GM12865 (cell line): ENCODE measurements around the gene DDB1.

Experiments used
- DNase-seq: peaks from one replicate; pipeline ENCODE4 v3.0.0; 2010; ENCODE audit warnings: low read depth
- H3K4me3 ChIP-seq: 2 replicates; pipeline ENCODE4 v1.5.1; 2011; ENCODE audit warnings: mild to moderate bottlenecking, low read depth, low read length, control low read depth
- CTCF ChIP-seq: IDR thresholded peaks from 2 replicates; pipeline ENCODE4 v1.5.1; 2011; ENCODE audit warnings: low read length, control low read depth, low read depth, inconsistent platforms; ENCODE audit not compliant: insufficient read depth; ENCODE audit errors: missing control alignments

DDB1 gene

GRCh38 chr11:61268588-61269250 lies 64.2 kb downstream of the DDB1 start:
- no peak overlapping the region for H3K4me3 ChIP-seq
- TF ChIP-seq CTCF = no peak

GRCh38 chr11:61267437-61267841 lies 65.5 kb downstream of the DDB1 start:
- no peak overlapping the region for H3K4me3 ChIP-seq
- no peak for DNase-seq
- TF ChIP-seq CTCF = no peak

More at GRCh38 chr11:61268588-61269250, 64.2 kb downstream of the DDB1 start:
- DNase-seq = no peak

- no peak for TF ChIP-seq CTCF
- no peak for DNase-seq
- no peak overlapping the region for H3K4me3 ChIP-seq
Measured at GRCh38 chr11:61266602-61267001, 66.3 kb downstream of the DDB1 start.

- H3K4me3 ChIP-seq = no peak overlapping the region
- no peak for TF ChIP-seq CTCF
- no peak for DNase-seq
Measured at GRCh38 chr11:61265357-61265756, 67.5 kb downstream of the DDB1 start.

- DNase-seq = no peak
- no peak overlapping the region for H3K4me3 ChIP-seq
- no peak for TF ChIP-seq CTCF
Measured at GRCh38 chr11:61264795-61265194, 68.1 kb downstream of the DDB1 start.

GRCh38 chr11:61264371-61264770 lies 68.5 kb downstream of the DDB1 start:
- H3K4me3 ChIP-seq = no peak overlapping the region
- TF ChIP-seq CTCF = no peak
- DNase-seq = no peak

GRCh38 chr11:61259363-61259762 lies 73.5 kb downstream of the DDB1 start:
- no peak overlapping the region for H3K4me3 ChIP-seq
- TF ChIP-seq CTCF = no peak
- no peak for DNase-seq
